ENCODE measurements around the gene POLD1. TPM values are rescaled to one million over a fixed set of nuclear protein-coding genes. Genes with fewer than 3 reads are reported as not detected.

The POLD1 gene
- total and polyA plus RNA-seq, 2 of the 13 experiments (the other 11 are each of a cell fraction or from before 2014, with no cell fraction given) = 17.4 to 54.0 TPM

DNA sequence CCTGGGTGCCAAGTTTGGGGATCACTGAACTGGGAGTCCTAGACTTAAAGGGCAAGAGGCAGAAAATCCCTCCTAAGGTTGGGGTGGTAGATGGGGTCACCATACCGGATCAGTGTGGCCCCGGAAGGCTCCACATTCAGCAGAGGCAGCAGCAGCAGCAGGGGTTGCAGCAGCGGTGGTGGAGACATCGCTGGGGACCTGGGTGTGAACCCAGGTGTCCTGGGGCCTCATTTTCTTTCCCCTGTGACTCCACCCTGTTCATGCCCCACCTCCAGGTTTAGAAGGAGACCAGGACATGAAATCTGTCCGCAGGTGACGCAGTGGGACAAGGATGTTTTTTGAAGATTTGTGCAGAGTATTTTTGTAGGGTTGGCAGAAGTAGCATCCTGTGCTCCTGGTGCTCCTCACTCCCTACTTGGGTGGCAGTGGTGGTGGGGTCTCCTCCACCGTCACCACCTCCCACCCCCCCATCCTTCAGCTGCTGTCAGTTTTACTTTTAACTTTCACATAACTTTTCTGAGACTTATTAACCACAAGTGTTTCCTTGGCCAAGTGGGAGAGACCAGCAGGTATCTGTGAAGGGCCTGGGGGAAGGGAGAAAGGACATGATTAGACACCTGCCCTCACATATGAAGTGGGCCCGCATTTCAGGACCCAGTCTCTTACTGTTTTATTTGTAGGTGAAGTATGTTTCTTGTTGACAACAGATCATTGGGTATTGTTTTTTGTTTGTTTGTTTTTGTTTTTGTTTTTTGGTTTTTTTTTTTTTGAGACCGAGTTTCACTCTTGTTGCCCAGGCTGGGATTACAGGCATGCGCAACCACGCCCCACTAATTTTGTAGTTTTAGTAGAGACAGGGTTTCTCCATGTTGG is 18.5 kb upstream of the POLD1 start, which contains the start of gene NAPSA:
NAPSA (minus strand) TSS at position 206 of the 873 bp plus-strand sequence; CDS start at position 188, 18 bp downstream.
- Histone ChIP-seq H2AFZ (ENCODE audit: low read length) (no peak within 1 kb of the TSS), H3K9ac (ENCODE audit: insufficient read depth, low read depth, low read length) (no peak within 1 kb of the TSS), H3K36me3 (replicated peaks in 1 of 2; ENCODE audit: control insufficient read depth in 1 of 2, insufficient read depth in 2 of 2, low read length in 2 of 2) (no peaks in the 10 kb centered on the region), H3K4me2 (ENCODE audit: low read depth, low read length) (no peak within 1 kb of the TSS), H3K79me2 (ENCODE audit: insufficient read depth, low read length) (no peaks in the 10 kb centered on the region), H3K9me3 (ENCODE audit: low read length) (no peaks in the 10 kb centered on the region), H3K27ac (ENCODE audit: extremely low read length, insufficient read depth, low read length) (no peak within 1 kb of the TSS), H3K27me3 (ENCODE audit: control insufficient read depth in 1 of 2, insufficient read depth in 2 of 2, low read length in 2 of 2) (no peaks in the 10 kb centered on the region), H4K20me1 (ENCODE audit: insufficient read depth, low read length) (no peaks in the 10 kb centered on the region), H3K4me3 (replicated peaks in 1 of 3; ENCODE audit: insufficient read depth in 1 of 3, low read depth in 2 of 3, low read length in 3 of 3) (no peak within 1 kb of the TSS), H3K4me1 (ENCODE audit: insufficient read depth, low read length) (peaks cover 13% of the 10 kb centered on the region)
- in situ Hi-C loops (cut with HindIII; ENCODE audit: extremely low pct_ligation_motif_present, low pct_unique_long_range_greater_than_20kb) (loop anchor here (25.0 kb wide), 1 partner anchor 422 kb away; the partner anchor contains the start of gene ACP4), intact Hi-C loops (cut with micrococcal nuclease; ENCODE audit: unreplicated experiment) (no loop called here)
- WGBS (ENCODE audit: low lambda C conversion rate) = 32% methylated on average over 9 of the region's 11 CpGs
- DNase-seq (ENCODE audit: low spot score) = no peak
- no TSS peak for BruUV-seq (replicated peaks)
- ChIA-PET POLR2A (no interaction called here), CTCF (ENCODE audit: low intra/inter-chr PET ratio, low total read pairs) (interaction anchor here (4.6 kb wide), 1 partner anchor 113 kb away, joined by 71 read pairs; no protein-coding TSS in a partner anchor)
- ATAC-seq = no peak
- FAIRE-seq = no peak
- TF ChIP-seq ASH2L (IDR thresholded peaks at IDR 0.05; ENCODE audit: insufficient read length, low read depth, low read length) = no peak
- TF ChIP-seq, protein P1, sequence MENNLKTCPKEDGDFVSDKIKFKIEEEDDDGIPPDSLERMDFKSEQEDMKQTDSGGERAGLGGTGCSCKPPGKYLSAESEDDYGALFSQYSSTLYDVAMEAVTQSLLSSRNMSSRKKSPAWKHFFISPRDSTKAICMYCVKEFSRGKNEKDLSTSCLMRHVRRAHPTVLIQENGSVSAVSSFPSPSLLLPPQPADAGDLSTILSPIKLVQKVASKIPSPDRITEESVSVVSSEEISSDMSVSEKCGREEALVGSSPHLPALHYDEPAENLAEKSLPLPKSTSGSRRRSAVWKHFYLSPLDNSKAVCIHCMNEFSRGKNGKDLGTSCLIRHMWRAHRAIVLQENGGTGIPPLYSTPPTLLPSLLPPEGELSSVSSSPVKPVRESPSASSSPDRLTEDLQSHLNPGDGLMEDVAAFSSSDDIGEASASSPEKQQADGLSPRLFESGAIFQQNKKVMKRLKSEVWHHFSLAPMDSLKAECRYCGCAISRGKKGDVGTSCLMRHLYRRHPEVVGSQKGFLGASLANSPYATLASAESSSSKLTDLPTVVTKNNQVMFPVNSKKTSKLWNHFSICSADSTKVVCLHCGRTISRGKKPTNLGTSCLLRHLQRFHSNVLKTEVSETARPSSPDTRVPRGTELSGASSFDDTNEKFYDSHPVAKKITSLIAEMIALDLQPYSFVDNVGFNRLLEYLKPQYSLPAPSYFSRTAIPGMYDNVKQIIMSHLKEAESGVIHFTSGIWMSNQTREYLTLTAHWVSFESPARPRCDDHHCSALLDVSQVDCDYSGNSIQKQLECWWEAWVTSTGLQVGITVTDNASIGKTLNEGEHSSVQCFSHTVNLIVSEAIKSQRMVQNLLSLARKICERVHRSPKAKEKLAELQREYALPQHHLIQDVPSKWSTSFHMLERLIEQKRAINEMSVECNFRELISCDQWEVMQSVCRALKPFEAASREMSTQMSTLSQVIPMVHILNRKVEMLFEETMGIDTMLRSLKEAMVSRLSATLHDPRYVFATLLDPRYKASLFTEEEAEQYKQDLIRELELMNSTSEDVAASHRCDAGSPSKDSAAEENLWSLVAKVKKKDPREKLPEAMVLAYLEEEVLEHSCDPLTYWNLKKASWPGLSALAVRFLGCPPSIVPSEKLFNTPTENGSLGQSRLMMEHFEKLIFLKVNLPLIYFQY (CRISPR knock-in tag; IDR thresholded peaks at IDR 0.05; ENCODE audit: borderline replicate concordance) = no peak
- TF ChIP-seq JDP2 (CRISPR knock-in tag; IDR thresholded peaks at IDR 0.05; ENCODE audit: borderline replicate concordance) = no peak
- no peak for TF ChIP-seq TEAD3 (CRISPR knock-in tag; optimal IDR thresholded peaks at IDR 0.05; ENCODE audit: borderline replicate concordance)
- no peak for TF ChIP-seq ZNF597 (CRISPR knock-in tag; IDR thresholded peaks at IDR 0.05)
- TF ChIP-seq FOXP1 (IDR thresholded peaks at IDR 0.05) = no peak
- TF ChIP-seq FOXP1 (CRISPR knock-in tag; IDR thresholded peaks at IDR 0.05) = no peak
- no peak for TF ChIP-seq ZNF460 (CRISPR knock-in tag; IDR thresholded peaks at IDR 0.05; ENCODE audit: borderline replicate concordance)
- TF ChIP-seq ZNF382 (CRISPR knock-in tag; IDR thresholded peaks at IDR 0.05; ENCODE audit: borderline replicate concordance) = no peak
- no peak for TF ChIP-seq ZSCAN22 (CRISPR knock-in tag; IDR thresholded peaks at IDR 0.05)
- TF ChIP-seq KDM1A (CRISPR knock-in tag; IDR thresholded peaks at IDR 0.05) = no peak
- TF ChIP-seq BCLAF1 (IDR thresholded peaks at IDR 0.05) = no peak
- no peak for TF ChIP-seq TAF15 (IDR thresholded peaks at IDR 0.05; ENCODE audit: low read depth, low read length, poor library complexity, severe bottlenecking)
- TF ChIP-seq ZNF768 (CRISPR knock-in tag; IDR thresholded peaks at IDR 0.05) = no peak

Measured in HepG2 (cell line).